WERI-Rb-1 (cell line): ENCODE measurements around the gene BDP1.
A peak's percentile ranks its signal among the peaks of the same experiment; 100 is the strongest.

Experiments used
- DNase-seq: peaks from one replicate; pipeline ENCODE4 v3.0.0-alpha.2; 2020
- H3K27ac ChIP-seq: fragments of 250-450 bp; sonication (Bioruptor Pico); 2 replicates; pipeline ENCODE4 v1.5.1; 2020; ENCODE audit warnings: mild to moderate bottlenecking, moderate library complexity
- H3K27me3 ChIP-seq: fragments of 250-450 bp; sonication (Bioruptor Pico); 2 replicates; pipeline ENCODE4 v1.5.1; 2021; ENCODE audit warnings: mild to moderate bottlenecking, low read depth, moderate library complexity; ENCODE audit not compliant: insufficient read depth, severe bottlenecking
- H3K36me3 ChIP-seq: fragments of 250-450 bp; sonication (Bioruptor Pico); 2 replicates; pipeline ENCODE4 v1.5.1; 2020; ENCODE audit warnings: mild to moderate bottlenecking, moderate library complexity
- H3K4me3 ChIP-seq: 2 replicates; pipeline ENCODE4 v1.5.1; 2011; ENCODE audit warnings: low read depth, mild to moderate bottlenecking, control low read depth, low read length
- H3K9me3 ChIP-seq: fragments of 250-450 bp; sonication (Bioruptor Pico); 2 replicates; pipeline ENCODE4 v1.5.1; 2021; ENCODE audit warnings: mild to moderate bottlenecking, moderate library complexity; ENCODE audit not compliant: severe bottlenecking
- TF ChIP-seq, protein P1 (sequence below): IDR thresholded peaks from 2 replicates; pipeline ENCODE4 v1.5.1; 2011; ENCODE audit warnings: low read depth, mild to moderate bottlenecking, control low read depth, inconsistent platforms, low read length

BDP1 gene

DNA sequence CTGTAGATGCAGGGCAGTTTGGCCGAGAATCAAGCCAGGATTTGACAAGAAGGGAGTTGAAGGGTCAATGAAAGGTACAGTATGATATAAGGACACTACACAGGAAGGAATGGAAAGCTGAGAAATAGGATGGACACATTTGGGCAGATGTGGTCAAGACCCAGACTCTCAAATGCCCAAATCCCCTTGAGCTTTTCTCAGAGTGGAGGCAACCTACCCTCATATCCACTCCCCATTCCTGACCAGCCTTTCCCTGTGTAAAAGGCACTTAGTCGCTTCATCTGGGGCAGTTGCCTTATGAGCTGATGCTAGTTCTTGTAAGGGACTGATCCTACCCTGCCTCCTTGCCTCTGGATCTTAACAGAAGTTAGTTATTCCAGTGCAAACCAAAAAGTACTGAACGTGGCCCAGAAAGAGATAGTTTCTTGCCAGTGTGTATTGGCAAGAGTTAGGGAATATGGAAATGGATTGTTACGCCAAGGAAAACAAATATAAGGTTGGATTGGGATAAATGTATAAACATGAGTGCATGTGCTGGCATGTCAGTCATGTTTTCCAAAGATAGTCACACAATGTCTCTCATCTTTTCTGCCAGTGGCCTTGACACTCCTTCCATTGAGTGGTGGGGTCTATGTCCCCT is 127.6 kb downstream of the BDP1 start:
- Histone ChIP-seq H3K27ac (no peak overlapping the region), H3K4me3 (no peak overlapping the region), H3K9me3 (no peaks in the 10 kb centered on the region), H3K27me3 (no peaks in the 10 kb centered on the region), H3K36me3 (no peaks in the 10 kb centered on the region; the same call in 1 of the 2 replicates)
- TF ChIP-seq, protein P1, sequence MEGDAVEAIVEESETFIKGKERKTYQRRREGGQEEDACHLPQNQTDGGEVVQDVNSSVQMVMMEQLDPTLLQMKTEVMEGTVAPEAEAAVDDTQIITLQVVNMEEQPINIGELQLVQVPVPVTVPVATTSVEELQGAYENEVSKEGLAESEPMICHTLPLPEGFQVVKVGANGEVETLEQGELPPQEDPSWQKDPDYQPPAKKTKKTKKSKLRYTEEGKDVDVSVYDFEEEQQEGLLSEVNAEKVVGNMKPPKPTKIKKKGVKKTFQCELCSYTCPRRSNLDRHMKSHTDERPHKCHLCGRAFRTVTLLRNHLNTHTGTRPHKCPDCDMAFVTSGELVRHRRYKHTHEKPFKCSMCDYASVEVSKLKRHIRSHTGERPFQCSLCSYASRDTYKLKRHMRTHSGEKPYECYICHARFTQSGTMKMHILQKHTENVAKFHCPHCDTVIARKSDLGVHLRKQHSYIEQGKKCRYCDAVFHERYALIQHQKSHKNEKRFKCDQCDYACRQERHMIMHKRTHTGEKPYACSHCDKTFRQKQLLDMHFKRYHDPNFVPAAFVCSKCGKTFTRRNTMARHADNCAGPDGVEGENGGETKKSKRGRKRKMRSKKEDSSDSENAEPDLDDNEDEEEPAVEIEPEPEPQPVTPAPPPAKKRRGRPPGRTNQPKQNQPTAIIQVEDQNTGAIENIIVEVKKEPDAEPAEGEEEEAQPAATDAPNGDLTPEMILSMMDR, result no peak
- no peak for DNase-seq

DNA sequence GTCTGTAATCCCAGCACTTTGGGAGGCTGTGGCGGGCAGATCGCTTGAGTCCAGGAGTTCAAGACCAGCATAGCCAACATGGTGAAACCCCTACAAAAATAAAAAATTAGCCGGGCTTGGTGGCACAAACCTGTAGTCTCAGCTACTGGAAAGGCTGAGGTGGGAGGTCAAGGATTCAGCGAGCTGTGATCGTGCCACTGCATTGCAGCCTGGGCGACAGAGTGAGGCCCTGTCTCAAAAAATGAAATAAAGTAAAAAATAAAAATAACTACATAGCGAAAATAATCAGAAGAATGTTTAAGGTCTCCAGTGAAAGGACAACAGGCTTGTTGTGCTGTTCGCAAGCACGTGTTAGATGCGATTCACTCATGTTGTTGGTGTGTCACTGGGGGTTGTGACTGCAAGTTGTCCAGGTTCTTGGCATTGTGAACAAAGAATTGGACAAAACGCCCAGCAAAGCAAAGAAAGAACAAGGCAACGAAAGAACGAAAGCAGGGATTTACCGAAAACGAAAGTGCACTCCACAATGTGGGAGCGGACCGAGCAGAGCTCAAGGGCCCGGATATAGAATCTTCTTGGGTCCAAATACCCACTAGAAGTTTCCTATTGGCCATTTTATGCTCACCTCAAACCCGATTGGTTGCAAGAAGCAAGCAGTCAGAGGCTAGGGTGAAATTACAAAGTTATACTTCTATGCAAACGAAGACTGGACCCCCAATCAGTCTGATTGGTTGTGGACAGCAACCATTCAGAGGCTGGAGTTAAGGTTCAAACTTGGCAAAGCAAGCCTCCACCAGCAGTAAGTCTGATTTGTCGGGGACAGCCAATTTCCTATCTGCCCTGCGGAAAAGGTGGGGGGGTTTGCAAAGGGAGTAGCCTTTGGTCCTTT is 130.8 kb downstream of the BDP1 start:
- TF ChIP-seq, protein P1, result no peak
- no peaks in the 10 kb centered on the region for H3K9me3 ChIP-seq
- peak overlapping the region; percentile 73 for H3K4me3 ChIP-seq
- peak overlapping the region; percentile 78 for H3K27ac ChIP-seq
- H3K27me3 ChIP-seq, result no peaks in the 10 kb centered on the region
- no peaks in the 10 kb centered on the region for H3K36me3 ChIP-seq
- peak; percentile 7 for DNase-seq

DNA sequence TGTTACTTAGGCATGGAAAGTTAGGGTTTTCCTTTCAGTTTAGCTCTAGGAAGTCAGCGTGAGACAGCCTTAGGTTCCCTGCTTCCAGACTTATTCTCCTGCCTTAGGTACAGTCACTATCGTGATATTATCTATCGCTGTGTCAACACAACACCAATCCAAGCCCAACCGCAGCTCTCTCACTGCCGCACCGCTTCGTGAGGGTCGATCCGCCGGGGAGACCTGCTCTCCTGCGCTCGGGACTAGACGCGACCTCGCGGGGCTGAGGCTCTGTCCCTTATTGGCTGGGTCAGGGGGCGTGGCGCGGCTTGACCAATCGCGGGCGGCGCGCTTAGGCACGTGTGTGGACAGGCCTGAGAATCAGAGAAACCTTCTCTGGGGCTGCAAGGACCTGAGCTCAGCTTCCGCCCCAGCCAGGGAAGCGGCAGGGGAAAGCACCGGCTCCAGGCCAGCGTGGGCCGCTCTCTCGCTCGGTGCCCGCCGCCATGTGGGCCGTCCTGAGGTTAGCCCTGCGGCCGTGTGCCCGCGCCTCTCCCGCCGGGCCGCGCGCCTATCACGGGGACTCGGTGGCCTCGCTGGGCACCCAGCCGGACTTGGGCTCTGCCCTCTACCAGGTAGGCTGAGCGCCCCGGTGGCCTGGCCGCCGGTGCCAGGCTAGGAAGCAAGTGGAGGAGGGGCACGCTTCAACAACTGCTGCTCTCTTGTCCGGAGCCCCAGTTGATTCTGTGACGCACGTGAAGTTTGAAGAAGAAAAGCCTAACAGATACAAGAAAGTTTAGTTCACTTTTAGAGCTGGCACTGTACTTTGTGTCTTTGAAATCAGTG is 131.7 kb downstream of the BDP1 start, which contains the start of gene MCCC2:
MCCC2 (plus strand) TSS at position 400 of the 825 bp plus-strand sequence; CDS start at position 486, 86 bp downstream.
- TF ChIP-seq, protein P1, result no peak
- Histone ChIP-seq H3K9me3 (no peaks in the 10 kb centered on the region), H3K27me3 (no peaks in the 10 kb centered on the region), H3K4me3 (peak within 1 kb of the TSS; percentile 73), H3K36me3 (no peaks in the 10 kb centered on the region), H3K27ac (peak within 1 kb of the TSS; percentile 78)
- peak; percentile 96 for DNase-seq

DNA sequence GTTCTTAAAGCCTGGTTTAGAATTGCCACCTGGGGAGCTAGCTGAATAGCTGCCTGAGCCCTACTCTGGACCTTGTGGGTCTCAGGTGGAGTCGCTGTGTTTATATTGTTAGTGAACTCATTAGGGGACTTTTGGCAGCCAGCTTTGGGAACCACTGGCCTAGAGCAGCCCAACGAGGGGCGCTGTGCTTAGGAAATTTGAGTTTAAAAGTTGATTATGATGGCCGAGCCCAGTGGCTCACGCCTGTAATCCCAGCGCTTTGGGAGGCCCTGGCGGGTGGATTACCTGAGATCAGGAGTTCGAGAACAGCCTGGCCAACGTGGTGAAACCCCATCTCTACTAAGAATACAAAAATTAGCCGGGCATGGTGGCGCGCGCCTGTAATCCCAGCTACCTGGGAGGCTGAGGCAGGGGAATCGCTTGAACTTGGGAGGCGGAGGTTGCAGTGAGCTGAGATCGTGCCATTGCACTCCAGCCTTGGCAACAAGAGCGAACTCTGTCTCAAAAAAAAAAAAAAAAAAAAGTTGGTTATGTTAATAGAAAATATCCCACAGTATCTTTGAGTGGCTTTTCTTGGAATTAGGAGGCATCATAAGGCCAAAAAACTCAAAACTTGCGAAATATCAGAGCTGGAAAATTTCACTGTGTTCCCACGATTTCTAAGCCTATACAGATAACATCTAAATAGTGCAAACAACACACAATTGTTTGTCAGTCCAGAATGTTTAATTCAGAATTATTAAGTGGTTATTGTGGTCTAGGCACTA is 132.5 kb downstream of the BDP1 start:
- peak; percentile 8 for DNase-seq
- TF ChIP-seq, protein P1, result no peak

DNA sequence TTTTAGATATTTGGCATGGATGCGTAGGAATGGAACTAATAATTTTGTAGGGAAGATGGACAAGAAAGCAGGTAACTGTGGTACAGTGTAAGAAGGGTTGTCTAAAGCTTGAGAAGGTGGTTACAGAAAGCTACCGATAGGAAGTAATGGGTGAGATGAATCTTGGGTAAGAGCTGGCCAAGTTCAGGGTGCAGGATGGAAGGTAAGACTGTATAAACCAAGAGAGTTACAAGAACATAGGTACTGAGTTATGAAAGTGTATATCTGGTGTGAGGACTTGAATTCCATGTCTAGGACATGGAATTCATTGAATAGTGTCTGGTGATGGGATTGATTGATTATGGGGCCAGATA is 133.1 kb downstream of the BDP1 start:
- DNase-seq, result no peak
- Histone ChIP-seq H3K27ac (no peak overlapping the region), H3K4me3 (no peak overlapping the region), H3K27me3 (no peaks in the 10 kb centered on the region), H3K36me3 (no peaks in the 10 kb centered on the region), H3K9me3 (no peaks in the 10 kb centered on the region)
- TF ChIP-seq, protein P1, result no peak

More for the DNA sequence above, 132.5 kb downstream of the BDP1 start:
- Histone ChIP-seq H3K36me3 (no peaks in the 10 kb centered on the region), H3K4me3 (peak overlapping the region; percentile 73), H3K27me3 (no peaks in the 10 kb centered on the region), H3K9me3 (no peaks in the 10 kb centered on the region), H3K27ac (peak overlapping the region; percentile 78)
